ENCODE measurements around the gene MAN2C1.
"Not testable (repeated sequence)": the region's sequence is repeated elsewhere in the genome, so short reads cannot be mapped to it uniquely, and the experiment has no call there.

Gene MAN2C1

GRCh38 chr15:75342221-75342620 lies 26.2 kb downstream of the MAN2C1 start:
- no peak for TF ChIP-seq POLR2AphosphoS5 (IDR thresholded peaks at IDR 0.05; ENCODE audit: borderline replicate concordance, low read depth, low read length)
- no peak for TF ChIP-seq FOXP2 (optimal IDR thresholded peaks at IDR 0.05; ENCODE audit: control extremely low read depth, extremely low read length, insufficient read depth)
- TF ChIP-seq EZH2 (IDR thresholded peaks at IDR 0.05) = no peak
- Histone ChIP-seq H3K36me3 (ENCODE audit: insufficient read depth, low read length) (peaks cover 10% of the 10 kb centered on the region; the same call in 1 of the 2 replicates), H3K9ac (ENCODE audit: insufficient read length) (no peak overlapping the region), H3K27ac (no peak overlapping the region), H3K9me3 (ENCODE audit: low read depth, low read length) (no peaks in the 10 kb centered on the region), H3K4me3 (no peak overlapping the region)
- DNase-seq (ENCODE audit: low read depth, low spot score) = no peak

- H3K9ac ChIP-seq (ENCODE audit: insufficient read length) = no peak overlapping the region
- H3K36me3 ChIP-seq (ENCODE audit: insufficient read depth, low read length) = peaks cover 10% of the 10 kb centered on the region; the same call in 1 of the 2 replicates
- no peak for TF ChIP-seq FOXP2 (optimal IDR thresholded peaks at IDR 0.05; ENCODE audit: control extremely low read depth, extremely low read length, insufficient read depth)
- no peak for TF ChIP-seq EZH2 (IDR thresholded peaks at IDR 0.05)
- no peak for TF ChIP-seq POLR2AphosphoS5 (IDR thresholded peaks at IDR 0.05; ENCODE audit: borderline replicate concordance, low read depth, low read length)
Measured at GRCh38 chr15:75339531-75340240, 28.7 kb downstream of the MAN2C1 start.

GRCh38 chr15:75338661-75339240 lies 29.7 kb downstream of the MAN2C1 start:
- no peak overlapping the region for H3K9ac ChIP-seq (ENCODE audit: insufficient read length)
- DNase-seq (ENCODE audit: low read depth, low spot score) = no peak
- H3K27ac ChIP-seq = no peak overlapping the region
- H3K36me3 ChIP-seq (ENCODE audit: insufficient read depth, low read length) = peaks cover 10% of the 10 kb centered on the region; the same call in 1 of the 2 replicates
- H3K4me3 ChIP-seq = no peak overlapping the region
- TF ChIP-seq EZH2 (IDR thresholded peaks at IDR 0.05) (no peak), POLR2AphosphoS5 (IDR thresholded peaks at IDR 0.05; ENCODE audit: borderline replicate concordance, low read depth, low read length) (no peak), FOXP2 (optimal IDR thresholded peaks at IDR 0.05; ENCODE audit: control extremely low read depth, extremely low read length, insufficient read depth) (no peak)
- no peaks in the 10 kb centered on the region for H3K9me3 ChIP-seq (ENCODE audit: low read depth, low read length)

More at GRCh38 chr15:75339531-75340240, 28.7 kb downstream of the MAN2C1 start:
- H3K27ac ChIP-seq = no peak overlapping the region
- no peak for DNase-seq (ENCODE audit: low read depth, low spot score)
- H3K4me3 ChIP-seq = no peak overlapping the region
- no peaks in the 10 kb centered on the region for H3K9me3 ChIP-seq (ENCODE audit: low read depth, low read length)

GRCh38 chr15:75335705-75336355 lies 32.6 kb downstream of the MAN2C1 start, which contains the start of gene COMMD4:
TSS of gene COMMD4 (plus strand) at chr15:75336063. CDS start at chr15:75336090, 27 bp downstream.
- Histone ChIP-seq H3K9me3 (ENCODE audit: low read depth, low read length) (no peaks in the 10 kb centered on the region), H3K36me3 (ENCODE audit: insufficient read depth, low read length) (peaks cover 5% of the 10 kb centered on the region; the same call in 1 of the 2 replicates), H3K9ac (ENCODE audit: insufficient read length) (peak within 1 kb of the TSS; percentile 93), H3K4me3 (peak within 1 kb of the TSS; percentile 96), H3K27ac (peak within 1 kb of the TSS; percentile 74)
- TF ChIP-seq POLR2AphosphoS5 (IDR thresholded peaks at IDR 0.05; ENCODE audit: borderline replicate concordance, low read depth, low read length) (peak; percentile 84), FOXP2 (optimal IDR thresholded peaks at IDR 0.05; ENCODE audit: control extremely low read depth, extremely low read length, insufficient read depth) (no peak), EZH2 (IDR thresholded peaks at IDR 0.05) (no peak)
- DNase-seq (ENCODE audit: low read depth, low spot score) = peak; percentile 75

- Histone ChIP-seq H3K36me3 (ENCODE audit: insufficient read depth, low read length) (peaks cover 4% of the 10 kb centered on the region; the same call in 1 of the 2 replicates), H3K4me3 (peak overlapping the region; percentile 96), H3K9me3 (ENCODE audit: low read depth, low read length) (no peaks in the 10 kb centered on the region), H3K27ac (peak overlapping the region; percentile 74), H3K9ac (ENCODE audit: insufficient read length) (peak overlapping the region; percentile 93)
- no peak for DNase-seq (ENCODE audit: low read depth, low spot score)
- no peak for TF ChIP-seq POLR2AphosphoS5 (IDR thresholded peaks at IDR 0.05; ENCODE audit: borderline replicate concordance, low read depth, low read length)
- no peak for TF ChIP-seq FOXP2 (optimal IDR thresholded peaks at IDR 0.05; ENCODE audit: control extremely low read depth, extremely low read length, insufficient read depth)
- no peak for TF ChIP-seq EZH2 (IDR thresholded peaks at IDR 0.05)
Measured at GRCh38 chr15:75335313-75335704, 33.1 kb downstream of the MAN2C1 start.

- DNase-seq (ENCODE audit: low read depth, low spot score); H3K4me3 ChIP-seq; H3K9ac ChIP-seq (ENCODE audit: insufficient read length); H3K9me3 ChIP-seq (ENCODE audit: low read depth, low read length); H3K36me3 ChIP-seq (ENCODE audit: insufficient read depth, low read length); H3K27ac ChIP-seq: not testable (repeated sequence)
Measured at GRCh38 chr15:75333654-75334419, 34.6 kb downstream of the MAN2C1 start.

- not testable (repeated sequence) for H3K9me3 ChIP-seq (ENCODE audit: low read depth, low read length); H3K4me3 ChIP-seq; H3K36me3 ChIP-seq (ENCODE audit: insufficient read depth, low read length); H3K27ac ChIP-seq; DNase-seq (ENCODE audit: low read depth, low spot score); H3K9ac ChIP-seq (ENCODE audit: insufficient read length)
Measured at GRCh38 chr15:75332093-75332492, 36.3 kb downstream of the MAN2C1 start.

- no peak overlapping the region for H3K9ac ChIP-seq (ENCODE audit: insufficient read length)
- no peak overlapping the region for H3K27ac ChIP-seq
- TF ChIP-seq POLR2AphosphoS5 (IDR thresholded peaks at IDR 0.05; ENCODE audit: borderline replicate concordance, low read depth, low read length) (no peak), EZH2 (IDR thresholded peaks at IDR 0.05) (no peak), FOXP2 (optimal IDR thresholded peaks at IDR 0.05; ENCODE audit: control extremely low read depth, extremely low read length, insufficient read depth) (no peak)
- H3K36me3 ChIP-seq (ENCODE audit: insufficient read depth, low read length) = no peaks in the 10 kb centered on the region
- no peak overlapping the region for H3K4me3 ChIP-seq
- H3K9me3 ChIP-seq (ENCODE audit: low read depth, low read length) = no peaks in the 10 kb centered on the region
- no peak for DNase-seq (ENCODE audit: low read depth, low spot score)
Measured at GRCh38 chr15:75329571-75329970, 38.8 kb downstream of the MAN2C1 start.
